OCI-LY1 (cell line): ENCODE measurements around the gene FLVCR1.

Experiments
- CTCF ChIP-seq: fragments of 200-600 bp; sonication (generic), shearing (Covaris generic); IDR thresholded peaks from 2 replicates; pipeline ENCODE4 v1.5.1; 2017; ENCODE audit warnings: mild to moderate bottlenecking, antibody characterized with exemption, low read length, moderate library complexity, mixed read lengths
- EZH2 ChIP-seq: fragments of 200-600 bp; sonication (generic), shearing (Covaris generic); IDR thresholded peaks from 2 replicates; pipeline ENCODE4 v1.8.0; 2017; ENCODE audit warnings: borderline replicate concordance, mixed run types, mild to moderate bottlenecking, antibody characterized with exemption, low read length, moderate library complexity, mixed read lengths

- TF ChIP-seq CTCF = no peak
- TF ChIP-seq EZH2 = no peak
Measured at GRCh38 chr1:212938846-212939245, 80.8 kb downstream of the FLVCR1 start.
